Measurements from ENCODE around the gene RTN4IP1.

RTN4IP1 gene

GRCh38 chr6:106629103-106629858 is at the start of gene RTN4IP1, which contains the start of gene QRSL1:
TSS of gene RTN4IP1 (minus strand) at chr6:106629498. CDS start at chr6:106629021, 477 bp downstream.
TSS of gene QRSL1 (plus strand) at chr6:106629578. CDS start at chr6:106629682, 104 bp downstream.
- peak; percentile 60 to 70 for DNase-seq (ENCODE audit: low read depth in 2 of 2)

- no peak for DNase-seq (ENCODE audit: low read depth in 2 of 2)
Measured at GRCh38 chr6:106677282-106677681, 48.0 kb upstream of the RTN4IP1 start.

GRCh38 chr6:106674541-106675229 is 45.4 kb upstream of the RTN4IP1 start:
- DNase-seq (ENCODE audit: low read depth in 2 of 2) = no peak

GRCh38 chr6:106671651-106672050 is 42.4 kb upstream of the RTN4IP1 start:
- DNase-seq (ENCODE audit: low read depth in 2 of 2) = no peak

GRCh38 chr6:106670236-106670635 is 40.9 kb upstream of the RTN4IP1 start:
- DNase-seq (ENCODE audit: low read depth in 2 of 2) = no peak

- DNase-seq (ENCODE audit: low read depth in 2 of 2) = no peak
Measured at GRCh38 chr6:106667022-106667402, 37.7 kb upstream of the RTN4IP1 start.

GRCh38 chr6:106666282-106667021 is 37.2 kb upstream of the RTN4IP1 start:
- no peak for DNase-seq (ENCODE audit: low read depth in 2 of 2)

- DNase-seq (ENCODE audit: low read depth in 2 of 2) = no peak
Measured at GRCh38 chr6:106662458-106662857, 33.2 kb upstream of the RTN4IP1 start.

GRCh38 chr6:106659859-106660258 is 30.6 kb upstream of the RTN4IP1 start:
- DNase-seq (ENCODE audit: low read depth in 2 of 2) = no peak

- no peak for DNase-seq (ENCODE audit: low read depth in 2 of 2)
Measured at GRCh38 chr6:106658469-106658868, 29.2 kb upstream of the RTN4IP1 start.

- no peak for DNase-seq (ENCODE audit: low read depth in 2 of 2)
Measured at GRCh38 chr6:106648651-106649308, 19.5 kb upstream of the RTN4IP1 start.

- DNase-seq (ENCODE audit: low read depth in 2 of 2) = no peak
Measured at GRCh38 chr6:106643061-106643460, 13.8 kb upstream of the RTN4IP1 start.

- DNase-seq (ENCODE audit: low read depth in 2 of 2) = no peak
Measured at GRCh38 chr6:106642476-106642875, 13.2 kb upstream of the RTN4IP1 start.

- no peak for DNase-seq (ENCODE audit: low read depth in 2 of 2)
Measured at GRCh38 chr6:106639812-106640211, 10.5 kb upstream of the RTN4IP1 start.

- no peak for DNase-seq (ENCODE audit: low read depth in 2 of 2)
Measured at GRCh38 chr6:106637717-106638341, 8.5 kb upstream of the RTN4IP1 start.

GRCh38 chr6:106637051-106637716 is 7.9 kb upstream of the RTN4IP1 start:
- no peak for DNase-seq (ENCODE audit: low read depth in 2 of 2)

- no peak for DNase-seq (ENCODE audit: low read depth in 2 of 2)
Measured at GRCh38 chr6:106634565-106634964, 5.3 kb upstream of the RTN4IP1 start.

GRCh38 chr6:106631346-106631745 is 2.0 kb upstream of the RTN4IP1 start:
- DNase-seq (ENCODE audit: low read depth in 2 of 2) = no peak

- no peak for DNase-seq (ENCODE audit: low read depth in 2 of 2)
Measured at GRCh38 chr6:106630366-106630765, 1.1 kb upstream of the RTN4IP1 start.

GRCh38 chr6:106629859-106630163 is 513 bp upstream of the RTN4IP1 start:
- no peak for DNase-seq (ENCODE audit: low read depth in 2 of 2)

GRCh38 chr6:106628658-106629102 is 618 bp downstream of the RTN4IP1 start:
- no peak for DNase-seq (ENCODE audit: low read depth in 2 of 2)
